GM19397 (cell line): ENCODE data around the gene SASH1.
"Not testable (repeated sequence)": the region's sequence is repeated elsewhere in the genome, so short reads cannot be mapped to it uniquely, and the experiment has no call there.

Source experiments
- ATAC-seq: cut with Tn5 transposase; IDR thresholded peaks from one replicate; pipeline ENCODE4 v1.9.1; 2021; ENCODE audit warnings: mild to moderate bottlenecking, moderate library complexity; ENCODE audit not compliant: unreplicated experiment

Gene SASH1

GRCh38 chr6:148328876-148329555 is 13.6 kb upstream of the SASH1 start:
- no peak for ATAC-seq

GRCh38 chr6:148329596-148330381 is 12.8 kb upstream of the SASH1 start:
- ATAC-seq = no peak

DNA sequence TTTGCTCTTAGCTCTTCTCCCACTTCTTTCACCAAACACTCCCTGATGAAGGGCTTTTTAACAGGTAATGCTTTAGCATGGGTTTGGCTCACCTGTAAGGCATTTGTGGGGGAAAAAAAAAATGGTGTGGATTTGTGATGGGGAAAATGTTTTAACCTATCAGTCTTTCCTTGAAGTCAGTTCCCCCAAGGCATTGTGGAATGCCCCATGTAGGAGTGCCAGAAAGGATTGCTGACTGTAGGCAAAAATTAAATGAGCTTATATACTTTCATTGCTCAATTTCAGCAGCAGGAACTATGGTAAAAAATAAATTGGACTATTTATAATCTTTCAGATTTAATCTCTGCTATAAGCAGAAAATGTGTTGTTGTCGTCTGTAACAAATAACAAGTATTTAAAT is 10.6 kb upstream of the SASH1 start:
- ATAC-seq = no peak

GRCh38 chr6:148336901-148337300 is 5.7 kb upstream of the SASH1 start:
- ATAC-seq = no peak

- ATAC-seq = no peak
Observed at GRCh38 chr6:148339766-148340165, 2.9 kb upstream of the SASH1 start.

DNA sequence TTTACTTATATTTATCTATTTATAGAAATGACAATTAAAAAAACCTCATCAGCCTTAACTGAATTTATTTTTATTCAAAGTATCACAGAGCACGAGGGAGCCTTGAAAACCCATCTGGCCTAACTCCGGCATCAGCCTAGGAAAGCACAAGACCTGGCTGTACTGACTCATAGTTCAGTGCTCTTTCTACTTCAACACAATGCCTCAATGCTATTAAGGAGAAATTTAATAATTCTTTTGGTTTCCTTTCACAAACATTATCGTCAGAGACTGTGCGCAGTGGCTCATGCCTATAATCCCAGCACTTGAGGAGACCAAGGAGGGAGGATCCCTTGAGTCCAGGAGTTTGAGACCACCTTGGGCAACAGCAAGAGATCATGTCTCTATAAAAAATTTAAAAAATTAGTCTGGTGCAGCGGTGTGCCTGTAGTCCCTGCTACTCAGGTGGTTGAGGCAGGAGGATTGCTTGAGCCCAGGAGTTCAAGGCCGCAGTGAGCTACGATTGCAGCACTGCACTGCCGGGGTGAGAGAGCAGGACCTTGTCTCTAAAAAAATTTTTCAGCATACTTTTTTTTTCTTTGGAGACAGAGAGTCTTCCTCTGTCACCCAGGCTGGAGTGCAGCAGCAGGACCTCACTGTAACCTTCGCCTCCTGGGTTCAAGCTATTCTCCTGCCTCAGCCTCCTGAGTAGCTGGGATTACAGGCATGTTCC is 1.9 kb upstream of the SASH1 start:
- ATAC-seq = no peak

- no peak for ATAC-seq
Observed at GRCh38 chr6:148342100-148342349, 613 bp upstream of the SASH1 start.

GRCh38 chr6:148343047-148343782 is 577 bp downstream of the SASH1 start:
- no peak for ATAC-seq

DNA sequence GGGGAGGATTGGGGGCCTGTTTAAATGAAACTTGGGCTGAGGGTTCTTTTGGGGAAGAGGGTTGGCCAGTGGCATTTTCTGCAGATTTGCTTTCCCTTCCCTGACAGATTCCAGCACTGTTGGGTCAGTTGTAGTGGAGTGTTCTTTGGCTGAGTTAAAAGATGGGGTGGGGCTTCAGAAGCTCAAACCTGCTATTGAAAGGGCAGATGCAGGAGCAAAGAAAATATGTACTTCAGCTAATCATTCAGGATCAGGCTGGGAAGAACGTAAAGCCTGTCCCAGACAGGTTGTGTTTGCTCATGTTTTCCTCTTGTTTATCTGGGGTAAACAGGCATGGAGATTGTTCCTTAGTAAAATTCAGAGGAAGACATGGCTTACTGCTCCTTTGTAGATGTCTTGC is 2.5 kb downstream of the SASH1 start:
- ATAC-seq = no peak

- ATAC-seq = no peak
Observed at GRCh38 chr6:148345578-148345977, 2.9 kb downstream of the SASH1 start.

- no peak for ATAC-seq
Observed at GRCh38 chr6:148346681-148347440, 4.2 kb downstream of the SASH1 start.

GRCh38 chr6:148347441-148348054 is 4.9 kb downstream of the SASH1 start:
- no peak for ATAC-seq

- no peak for ATAC-seq
Observed at GRCh38 chr6:148348335-148348734, 5.7 kb downstream of the SASH1 start.

DNA sequence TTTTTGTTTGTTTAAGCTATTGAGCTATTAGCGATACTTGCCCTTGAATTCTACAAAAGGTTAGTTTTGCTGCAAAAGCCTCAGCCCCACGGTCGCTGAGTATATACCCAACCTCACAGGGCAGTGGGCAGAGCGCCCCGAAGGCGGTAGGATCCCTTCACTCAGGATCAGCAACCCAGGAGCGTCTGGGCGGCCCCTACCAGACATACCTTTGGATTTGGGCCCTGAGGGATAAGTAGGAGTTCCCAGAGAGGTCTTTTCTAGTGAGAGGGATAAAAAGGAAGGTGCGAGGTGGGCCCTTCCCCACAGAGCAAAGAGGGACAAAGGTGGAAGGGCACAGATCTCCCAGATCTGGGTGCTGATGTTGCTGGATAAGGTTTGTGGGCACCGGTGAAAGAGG is 6.1 kb downstream of the SASH1 start:
- no peak for ATAC-seq

- no peak for ATAC-seq
Observed at GRCh38 chr6:148349466-148349865, 6.8 kb downstream of the SASH1 start.

DNA sequence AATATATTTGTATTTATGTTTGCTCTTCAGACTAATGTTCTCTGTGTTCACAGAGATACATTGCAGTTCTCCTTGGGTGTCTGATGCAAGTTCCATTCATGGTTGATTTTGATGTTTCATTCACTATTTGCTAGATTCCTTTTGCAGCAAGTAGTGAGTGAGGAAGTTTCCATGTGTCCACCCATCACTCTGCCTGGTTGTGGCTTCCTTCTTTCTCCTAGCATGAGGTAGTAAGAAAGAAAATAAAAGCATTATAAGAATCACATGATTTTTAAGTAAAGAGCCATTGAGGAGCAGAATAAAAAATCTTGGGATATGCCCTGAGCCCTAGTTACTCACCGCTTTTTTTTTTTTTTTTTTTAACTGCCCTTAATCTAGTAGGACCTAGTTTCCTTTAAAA is 8.7 kb downstream of the SASH1 start:
- ATAC-seq = no peak

- ATAC-seq = not testable (repeated sequence)
Observed at GRCh38 chr6:148352421-148352820, 9.8 kb downstream of the SASH1 start.

- no peak for ATAC-seq
Observed at GRCh38 chr6:148358196-148358785, 15.7 kb downstream of the SASH1 start.

- ATAC-seq = no peak
Observed at GRCh38 chr6:148359228-148359627, 16.6 kb downstream of the SASH1 start.
